ENCODE measurements around the gene TAF3.
"Not testable (repeated sequence)": the region's sequence is repeated elsewhere in the genome, so short reads cannot be mapped to it uniquely, and the experiment has no call there.

The TAF3 gene

GRCh38 chr10:7984325-7984724 lies 166.0 kb downstream of the TAF3 start:
- no peak for DNase-seq

- DNase-seq, result no peak
These were observed 166.6 kb downstream of the TAF3 start for GRCh38 chr10:7984896-7985295.

GRCh38 chr10:7986851-7987250 lies 168.5 kb downstream of the TAF3 start:
- peak; percentile 32 for DNase-seq

DNA sequence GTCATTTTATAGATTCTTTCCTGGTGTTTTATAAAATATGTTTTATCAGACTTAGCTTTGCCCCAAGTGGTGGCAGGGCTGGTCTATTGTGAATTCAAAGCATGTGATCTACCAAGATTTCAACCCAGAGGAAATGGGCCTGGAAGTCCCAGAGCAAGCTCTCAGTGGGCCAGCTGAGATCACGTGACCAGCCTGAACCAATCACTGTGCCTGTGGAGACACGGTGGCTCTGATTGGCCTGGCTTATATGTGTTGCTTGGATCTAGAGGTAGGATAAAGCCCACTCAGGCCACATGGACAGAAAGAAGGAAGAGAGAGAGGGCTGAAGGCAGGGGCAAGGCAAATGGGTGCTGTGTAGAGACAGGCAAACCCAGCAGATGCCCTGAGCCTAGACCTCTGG lies 170.7 kb downstream of the TAF3 start:
- DNase-seq, result peak; percentile 7

DNA sequence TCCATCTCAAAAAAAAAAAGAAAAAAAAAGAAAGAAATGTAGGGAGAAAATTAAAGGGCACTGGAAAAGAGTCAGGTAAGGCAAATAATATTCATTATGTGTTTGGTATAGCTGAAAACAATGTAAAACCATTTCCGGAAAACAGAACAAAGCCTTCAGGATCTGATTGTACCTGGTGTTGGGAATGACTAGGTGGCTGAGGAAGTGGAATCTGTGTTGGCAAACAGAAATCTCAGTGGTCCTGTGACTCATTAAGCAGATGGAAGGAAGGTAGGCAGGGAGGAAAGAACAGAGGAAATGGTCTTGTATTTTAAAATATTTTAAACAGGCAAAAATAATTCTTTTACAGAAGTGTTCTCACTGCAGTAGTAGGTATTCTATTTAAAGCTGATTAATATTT lies 180.5 kb downstream of the TAF3 start:
- no peak for DNase-seq

DNA sequence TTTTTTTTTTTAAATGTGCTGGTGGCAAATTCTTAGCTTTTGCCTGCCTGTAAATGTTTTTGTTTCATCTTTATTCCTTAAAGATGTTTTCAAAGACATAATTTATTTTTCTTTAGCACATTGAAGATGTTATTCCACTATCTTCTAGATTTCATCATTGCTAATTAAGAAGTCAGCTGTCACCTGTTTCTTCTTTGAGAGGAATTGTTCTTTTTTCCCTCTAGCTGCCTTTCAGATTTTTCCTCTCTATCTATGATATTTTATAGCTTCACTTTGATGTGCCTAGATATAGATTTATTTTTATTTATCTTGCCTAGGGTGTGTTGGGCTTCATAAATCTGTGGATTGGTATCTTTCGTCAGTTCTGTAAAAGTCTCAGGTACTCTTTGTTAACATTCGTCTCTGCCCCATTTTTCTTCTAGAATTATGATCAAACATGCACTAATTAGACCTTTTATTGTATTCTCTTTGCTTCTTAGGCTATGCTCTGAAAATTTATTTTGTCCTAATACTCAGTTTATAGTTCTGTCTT lies 186.2 kb downstream of the TAF3 start:
- no peak for DNase-seq

DNA sequence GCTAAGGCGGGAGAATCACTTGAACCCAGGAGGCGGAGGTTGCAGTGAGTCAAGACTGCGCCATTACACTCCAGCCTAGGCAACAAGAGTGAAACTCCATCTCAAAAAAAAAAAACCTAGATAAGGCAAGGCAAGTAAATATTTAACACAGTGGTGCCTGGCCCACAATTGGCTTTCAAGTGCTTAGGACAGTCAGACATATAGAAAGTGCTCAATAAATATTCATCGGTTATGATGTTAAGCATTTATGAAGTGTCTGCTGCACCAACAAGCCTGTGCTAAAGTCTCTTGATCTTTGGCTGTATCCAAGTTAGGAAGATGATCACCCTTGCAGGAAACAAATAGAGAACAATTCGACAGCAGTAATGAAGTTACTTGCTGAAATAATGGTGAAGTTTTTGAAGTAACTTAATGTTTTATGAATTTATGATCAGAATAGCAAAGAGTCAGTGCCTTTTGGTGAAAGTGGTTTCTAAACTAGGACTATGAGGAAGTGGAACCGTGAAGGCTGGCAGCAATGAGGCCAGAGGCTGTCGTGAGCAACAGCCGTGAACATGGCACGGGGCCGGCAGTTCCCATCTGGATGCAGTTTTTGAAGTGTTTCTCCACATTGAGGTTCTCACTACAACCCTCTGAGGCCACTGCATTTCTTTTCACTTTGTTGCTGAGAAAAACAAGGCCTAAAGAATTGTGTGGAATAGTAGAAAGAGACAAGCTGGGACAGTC lies 188.1 kb downstream of the TAF3 start:
- DNase-seq, result no peak

GRCh38 chr10:8009031-8009430 lies 190.7 kb downstream of the TAF3 start:
- DNase-seq, result no peak

DNA sequence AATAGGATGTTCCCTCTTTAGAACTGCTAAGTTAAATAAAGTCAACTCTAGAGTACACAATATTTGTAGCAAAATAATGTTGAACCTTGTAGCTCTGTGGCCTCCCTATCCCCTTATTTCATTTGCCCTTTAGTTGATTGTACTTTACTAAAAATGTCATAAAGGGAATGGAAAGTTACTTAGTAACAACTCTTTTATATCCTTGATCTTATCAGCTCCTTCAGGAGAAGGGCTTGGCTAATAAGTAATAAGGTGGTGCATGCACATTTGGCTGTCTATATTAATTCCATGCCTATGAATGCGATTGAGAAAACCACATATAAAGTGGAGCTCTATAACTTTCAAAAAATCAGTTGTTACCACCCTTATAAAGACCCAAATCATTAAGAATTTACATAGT lies 194.7 kb downstream of the TAF3 start:
- no peak for DNase-seq

GRCh38 chr10:8013619-8014018 lies 195.3 kb downstream of the TAF3 start:
- no peak for DNase-seq

DNA sequence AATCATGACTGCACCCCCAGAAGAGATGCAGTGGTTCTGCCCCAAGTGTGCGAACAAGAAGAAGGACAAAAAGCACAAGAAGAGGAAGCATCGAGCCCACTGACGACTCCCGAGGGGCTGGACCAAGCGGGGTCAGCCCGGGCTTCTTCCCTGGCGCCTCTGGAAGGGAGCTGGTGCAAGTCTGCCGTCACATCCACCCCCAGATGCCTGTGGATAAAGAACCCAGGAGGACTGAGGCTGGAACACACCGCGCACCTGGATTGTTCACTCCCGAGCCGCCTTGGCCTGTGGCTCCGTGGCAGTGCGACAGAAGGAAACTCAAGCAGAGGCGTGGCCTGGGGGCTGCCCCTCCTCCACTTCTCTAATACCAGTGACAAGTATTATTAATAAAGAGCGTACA lies 196.3 kb downstream of the TAF3 start:
- DNase-seq, result no peak

- no peak for DNase-seq
These were observed 199.0 kb downstream of the TAF3 start for GRCh38 chr10:8017277-8017676.

DNA sequence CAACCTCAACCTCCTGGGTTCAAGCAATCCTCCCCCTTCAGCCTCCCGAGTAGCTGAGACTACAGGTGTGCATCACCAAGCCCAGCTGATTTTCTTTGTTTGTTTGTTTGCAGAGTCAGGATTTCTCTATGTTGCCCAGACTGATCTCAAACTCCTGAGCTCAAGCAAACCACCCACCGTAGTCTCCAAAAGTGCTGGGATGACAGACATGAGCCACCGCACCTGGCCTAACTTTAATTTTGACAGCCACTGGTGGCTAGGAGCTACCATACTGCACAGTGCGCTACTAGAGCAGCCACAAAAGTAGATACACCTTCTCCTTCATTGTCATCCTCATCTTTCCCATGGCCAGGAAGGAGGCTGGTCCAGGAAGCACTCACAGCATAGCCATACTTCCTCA lies 205.0 kb downstream of the TAF3 start:
- DNase-seq, result no peak

DNA sequence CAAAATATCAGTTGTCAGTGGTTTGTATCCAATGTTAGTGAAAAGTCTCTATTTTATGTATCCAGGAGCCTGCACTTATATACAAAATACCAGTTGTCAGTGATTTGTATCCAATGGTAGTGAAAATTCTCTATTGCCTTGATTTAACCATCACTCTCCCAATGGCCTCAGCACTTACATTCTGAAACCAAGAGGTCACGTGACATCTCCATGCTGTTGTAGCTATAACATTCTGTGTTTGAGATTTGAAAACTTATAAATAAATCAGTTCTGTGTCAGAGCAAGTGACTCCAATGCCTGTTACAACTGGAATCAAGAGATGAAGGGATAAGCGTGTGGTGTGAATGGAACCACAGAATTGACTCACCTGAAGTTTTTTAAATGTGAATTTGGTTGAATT lies 205.5 kb downstream of the TAF3 start:
- DNase-seq, result no peak

- no peak for DNase-seq
These were observed 208.3 kb downstream of the TAF3 start for GRCh38 chr10:8026349-8027259.

DNA sequence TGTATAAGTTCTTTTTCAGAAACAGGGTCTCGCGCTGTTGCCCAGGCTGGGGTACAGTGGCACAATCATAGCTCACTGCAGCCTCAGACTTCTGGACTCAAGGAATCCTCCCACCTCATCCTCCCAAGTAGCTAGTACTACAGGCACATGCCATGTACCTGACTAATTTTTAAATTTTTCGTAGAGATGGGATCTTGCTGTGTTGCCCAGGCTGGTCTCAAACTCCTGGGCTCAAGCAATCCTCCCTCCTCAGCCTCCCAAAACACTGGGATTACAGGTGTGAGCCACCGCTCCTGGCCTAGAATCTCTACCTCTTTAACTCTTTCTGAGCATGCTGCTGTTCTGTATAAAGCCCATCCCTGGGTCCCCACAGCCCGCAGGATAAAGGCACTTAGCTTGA lies 212.9 kb downstream of the TAF3 start:
- DNase-seq, result not testable (repeated sequence)

DNA sequence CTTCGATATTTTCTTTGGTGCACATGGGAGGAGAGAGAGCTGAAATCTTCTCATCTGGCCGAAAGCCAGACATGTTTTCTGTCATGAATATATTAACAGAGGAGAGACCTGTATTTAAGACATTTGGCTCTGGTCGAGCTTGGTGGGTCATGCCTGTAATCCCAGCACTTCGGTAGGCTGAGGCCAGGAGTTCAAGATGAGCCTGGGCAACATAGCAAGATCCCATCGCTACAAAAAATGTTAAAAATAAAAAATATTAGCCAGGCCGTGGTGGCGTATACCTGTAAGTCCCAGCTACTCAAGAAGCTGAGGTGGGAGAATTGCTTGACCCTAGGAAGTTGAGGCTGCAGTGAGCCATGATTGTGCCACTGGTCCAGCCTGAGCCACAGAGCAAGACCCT lies 214.3 kb downstream of the TAF3 start:
- DNase-seq, result no peak

- no peak for DNase-seq
These were observed 215.6 kb downstream of the TAF3 start for GRCh38 chr10:8033812-8034465.

DNA sequence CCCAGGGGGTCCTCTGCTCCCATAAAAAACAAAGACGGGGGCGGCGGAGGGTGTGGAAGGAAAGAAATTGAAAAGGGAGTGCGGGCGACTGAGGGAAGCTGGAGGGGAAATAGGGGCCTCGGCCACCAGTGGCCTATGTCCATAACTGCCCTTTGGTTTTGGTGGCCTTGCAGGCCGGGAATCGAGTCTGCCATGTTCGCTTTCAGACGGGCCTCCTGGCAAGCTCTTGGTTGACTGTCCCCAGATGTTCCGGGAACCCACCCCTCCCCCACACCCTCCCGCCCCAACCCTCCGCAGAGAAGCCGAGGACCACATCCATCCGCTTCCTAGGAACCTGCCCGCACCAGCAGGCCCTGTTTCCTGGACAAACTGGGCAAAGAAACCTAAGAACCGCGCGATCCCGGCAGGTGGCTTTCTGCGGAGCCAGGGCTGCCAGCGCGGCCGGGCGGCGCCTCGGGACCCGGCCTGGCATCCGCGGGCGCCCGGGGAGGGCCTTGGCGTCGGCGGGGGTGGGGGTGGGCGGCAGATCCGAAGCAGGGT lies 216.2 kb downstream of the TAF3 start:
- DNase-seq, result no peak

- peak; percentile 70 for DNase-seq
These were observed 216.8 kb downstream of the TAF3 start for GRCh38 chr10:8035006-8035640.

GRCh38 chr10:8035641-8036470 lies 217.6 kb downstream of the TAF3 start:
- DNase-seq, result no peak

All from hematopoietic multipotent progenitor cell treated with erythropoietin and hydrocortisone succinate and interleukin-3 and kit ligand, for 4 days (in vitro differentiated cells).